CD8-positive, alpha-beta memory T cell (primary cell): ENCODE data around the gene GSTM1. TPM values are rescaled to one million over a fixed set of nuclear protein-coding genes. Genes with fewer than 3 reads are reported as not detected.
A peak's percentile ranks its signal among the peaks of the same experiment; 100 is the strongest.
"Not testable (repeated sequence)": the region's sequence is repeated elsewhere in the genome, so short reads cannot be mapped to it uniquely, and the experiment has no call there.

ENCODE experiments used
- CTCF ChIA-PET: fragments of 350-600 bp; sonication (Branson Sonifier 250); formaldehyde crosslinking; loops from one replicate; lab custom pipeline; 2021; ENCODE audit warnings: antibody characterized with exemption; lab: Charles Lee
- POLR2A ChIA-PET: fragments of 350-600 bp; sonication (Branson Sonifier 250); formaldehyde crosslinking; loops from one replicate; lab custom pipeline; 2021; ENCODE audit warnings: antibody characterized with exemption; lab: Charles Lee
- DNase-seq, 5 donors: peaks; one replicate each; pipeline versions ENCODE4 v3.0.0 to v3.0.0-alpha.2; 2020 to 2022; ENCODE audit warnings: mixed read lengths in 1 of 5
- H3K27ac ChIP-seq: one replicate; pipeline ENCODE4 v1.7.0; 2013; ENCODE audit warnings: low read depth, mild to moderate bottlenecking, low read length, moderate library complexity
- H3K27me3 ChIP-seq: 2 replicates; pipeline ENCODE4 v1.7.0; 2013; ENCODE audit warnings: low read length, mild to moderate bottlenecking; ENCODE audit not compliant: insufficient read depth, poor library complexity, severe bottlenecking
- H3K36me3 ChIP-seq: 2 replicates; pipeline ENCODE4 v1.7.0; 2013; ENCODE audit warnings: mild to moderate bottlenecking, low read length, moderate library complexity; ENCODE audit not compliant: insufficient read depth
- H3K4me1 ChIP-seq: 2 replicates; pipeline ENCODE4 v1.7.0; 2013; ENCODE audit warnings: mild to moderate bottlenecking, low read length, moderate library complexity; ENCODE audit not compliant: insufficient read depth
- H3K4me3 ChIP-seq: 2 replicates; pipeline ENCODE4 v1.7.0; 2013; ENCODE audit warnings: mild to moderate bottlenecking, low read length
- H3K9me3 ChIP-seq: 2 replicates; pipeline ENCODE4 v1.7.0; 2013; ENCODE audit warnings: mild to moderate bottlenecking, low read length
- H3K27ac Mint-ChIP-seq, 8 donors: one replicate each; pipeline ENCODE4 v1.8.0; 2020 to 2021; ENCODE audit warnings: mixed read lengths in 8 of 8, mild to moderate bottlenecking in 6 of 8, inconsistent platforms in 3 of 8, moderate library complexity in 3 of 8
- H3K27me3 Mint-ChIP-seq, 2 donors: one replicate each; pipeline ENCODE4 v1.8.0; 2020 to 2021; ENCODE audit warnings: mixed read lengths in 2 of 2, mild to moderate bottlenecking in 1 of 2, moderate library complexity in 1 of 2
- H3K36me3 Mint-ChIP-seq, 3 donors: one replicate each; pipeline ENCODE4 v1.8.0; 2020 to 2021; ENCODE audit warnings: mixed read lengths in 3 of 3, inconsistent platforms in 1 of 3, mild to moderate bottlenecking in 1 of 3
- H3K4me1 Mint-ChIP-seq, 3 donors: one replicate each; pipeline ENCODE4 v1.8.0; 2020 to 2021; ENCODE audit warnings: mixed read lengths in 3 of 3, inconsistent platforms in 1 of 3, mild to moderate bottlenecking in 1 of 3
- H3K4me3 Mint-ChIP-seq, 7 donors: one replicate each; pipeline ENCODE4 v1.8.0; 2020 to 2021; ENCODE audit warnings: mixed read lengths in 7 of 7, mild to moderate bottlenecking in 6 of 7, moderate library complexity in 4 of 7, inconsistent platforms in 2 of 7
- H3K9me3 Mint-ChIP-seq, 5 donors: one replicate each; pipeline ENCODE4 v1.8.0; 2020 to 2022; ENCODE audit warnings: mixed read lengths in 5 of 5, mild to moderate bottlenecking in 3 of 5, moderate library complexity in 2 of 5, inconsistent platforms in 1 of 5
- polyA plus RNA-seq: library from polyadenylated mRNA; unstranded; fragments of 300-500 nt; fragmentation: Illumina TruSeq; gene quantifications from one replicate; pipeline ENCODE4 v1.2.3, GENCODE V29; 2021
- total RNA-seq, 2 experiments: library from RNA; stranded (reverse); gene quantifications; one replicate each; pipeline ENCODE4 v1.2.3, GENCODE V29; 2021

GSTM1 gene
- total and polyA plus RNA-seq, 3 experiments from 2014 or later: not detected

DNA sequence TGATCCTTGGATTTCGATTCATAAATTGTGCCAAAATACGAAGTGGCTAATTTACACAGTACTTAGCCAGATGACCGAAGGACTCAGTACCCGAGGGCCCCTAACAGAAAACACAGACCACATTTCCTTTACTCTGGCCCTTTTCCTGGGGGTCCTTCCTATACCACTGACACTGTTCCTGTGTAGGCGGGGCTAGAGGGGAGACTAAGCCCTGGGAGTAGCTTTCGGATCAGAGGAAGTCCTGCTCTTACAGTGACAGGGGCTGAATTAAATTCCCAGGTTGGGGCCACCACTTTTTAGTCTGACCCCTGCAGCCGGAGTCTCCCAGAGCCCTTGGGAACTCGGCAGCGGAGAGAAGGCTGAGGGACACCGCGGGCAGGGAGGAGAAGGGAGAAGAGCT lies 508 bp upstream of the GSTM1 start:
- H3K4me3 ChIP-seq: peak overlapping the region; percentile 37
- H3K4me1 ChIP-seq, H3K27ac ChIP-seq, H3K9me3 Mint-ChIP-seq, H3K27me3 Mint-ChIP-seq, CTCF ChIA-PET, H3K36me3 ChIP-seq, H3K27me3 ChIP-seq, DNase-seq, H3K9me3 ChIP-seq, POLR2A ChIA-PET, H3K36me3 Mint-ChIP-seq: not testable (repeated sequence)
- H3K27ac Mint-ChIP-seq: peak overlapping the region in 5 of 8 donors; percentile 41 to 95 (median 85)
- peaks cover 0 to 12% (median 0%) of the 10 kb centered on the region in 3 donors for H3K4me1 Mint-ChIP-seq
- H3K4me3 Mint-ChIP-seq: peak overlapping the region in 4 of 7 donors; percentile 85 to 94 (median 89)

DNA sequence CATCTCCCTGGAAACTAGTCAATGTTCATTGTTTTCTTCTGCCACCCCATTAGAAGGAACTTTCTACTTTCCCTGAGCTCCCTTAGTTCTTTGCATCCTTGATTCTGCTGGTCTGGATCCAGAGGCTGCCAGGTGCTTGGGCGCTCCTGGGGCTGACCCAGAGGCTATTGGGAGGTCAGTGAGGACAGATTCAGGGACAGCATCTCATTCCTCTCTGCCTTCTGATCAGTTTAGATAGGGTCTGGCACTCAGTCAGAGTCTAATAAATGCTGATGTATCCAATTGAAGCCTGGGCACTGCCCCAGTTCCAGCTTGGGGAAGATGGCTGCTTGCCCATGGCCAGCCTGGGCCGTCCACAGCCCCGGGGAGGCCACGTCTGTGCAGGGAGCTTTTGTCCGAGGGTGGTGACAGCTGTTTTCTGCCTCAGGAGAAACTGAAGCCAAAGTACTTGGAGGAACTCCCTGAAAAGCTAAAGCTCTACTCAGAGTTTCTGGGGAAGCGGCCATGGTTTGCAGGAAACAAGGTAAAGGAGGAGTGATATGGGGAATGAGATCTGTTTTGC lies 2.3 kb downstream of the GSTM1 start:
- peak overlapping the region in 3 of 7 donors; percentile 15 to 89 (median 41) for H3K4me3 Mint-ChIP-seq
- CTCF ChIA-PET: no interaction called here
- DNase-seq: no peak
- Histone ChIP-seq H3K27me3 (no peaks in the 10 kb centered on the region), H3K4me1 (no peaks in the 10 kb centered on the region), H3K36me3 (no peaks in the 10 kb centered on the region), H3K4me3 (no peak overlapping the region), H3K27ac (no peak overlapping the region), H3K9me3 (no peaks in the 10 kb centered on the region)
- peaks cover 0 to under 1% (median 0%) of the 10 kb centered on the region in 5 donors for H3K9me3 Mint-ChIP-seq
- H3K4me1 Mint-ChIP-seq: peaks cover 0 to 12% (median 0%) of the 10 kb centered on the region in 3 donors
- H3K36me3 Mint-ChIP-seq: peaks cover 0 to 6% (median 0%) of the 10 kb centered on the region in 3 donors
- peaks cover 0 to 2% of the 10 kb centered on the region in 2 donors for H3K27me3 Mint-ChIP-seq
- H3K27ac Mint-ChIP-seq: no peak overlapping the region
- POLR2A ChIA-PET: no interaction called here

DNA sequence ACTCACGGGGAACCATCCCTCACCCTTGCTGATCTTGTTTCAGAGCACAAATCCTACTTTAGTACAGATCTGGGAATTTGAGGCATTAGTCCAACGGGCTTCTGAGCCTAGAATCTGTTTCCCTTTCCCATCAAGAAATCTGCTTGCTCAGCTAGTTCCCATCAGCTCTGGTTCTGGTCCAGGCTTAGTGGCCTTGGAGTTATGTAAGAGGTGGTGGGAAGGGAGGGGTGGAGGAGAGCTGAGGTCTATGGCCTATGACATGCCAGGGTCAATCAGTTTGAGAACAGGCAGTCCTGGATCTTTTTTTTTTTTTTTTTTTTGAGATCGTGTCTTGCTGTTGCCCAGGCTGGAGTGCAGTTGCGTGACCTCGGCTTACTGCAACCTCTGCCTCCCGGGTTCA lies 4.1 kb downstream of the GSTM1 start:
- no peak overlapping the region for H3K4me3 ChIP-seq
- ChIA-PET POLR2A (no interaction called here), CTCF (no interaction called here)
- H3K4me1 ChIP-seq: no peaks in the 10 kb centered on the region
- H3K9me3 ChIP-seq: no peaks in the 10 kb centered on the region
- no peaks in the 10 kb centered on the region for H3K36me3 ChIP-seq
- H3K4me1 Mint-ChIP-seq: peaks cover 0 to 12% (median 0%) of the 10 kb centered on the region in 3 donors
- no peaks in the 10 kb centered on the region for H3K9me3 Mint-ChIP-seq
- no peak overlapping the region for H3K27ac ChIP-seq
- H3K27ac Mint-ChIP-seq: no peak overlapping the region
- H3K4me3 Mint-ChIP-seq: no peak overlapping the region
- peaks cover 0 to 2% of the 10 kb centered on the region in 2 donors for H3K27me3 Mint-ChIP-seq
- DNase-seq: no peak
- peaks cover 0 to 6% (median 0%) of the 10 kb centered on the region in 3 donors for H3K36me3 Mint-ChIP-seq
- no peaks in the 10 kb centered on the region for H3K27me3 ChIP-seq

DNA sequence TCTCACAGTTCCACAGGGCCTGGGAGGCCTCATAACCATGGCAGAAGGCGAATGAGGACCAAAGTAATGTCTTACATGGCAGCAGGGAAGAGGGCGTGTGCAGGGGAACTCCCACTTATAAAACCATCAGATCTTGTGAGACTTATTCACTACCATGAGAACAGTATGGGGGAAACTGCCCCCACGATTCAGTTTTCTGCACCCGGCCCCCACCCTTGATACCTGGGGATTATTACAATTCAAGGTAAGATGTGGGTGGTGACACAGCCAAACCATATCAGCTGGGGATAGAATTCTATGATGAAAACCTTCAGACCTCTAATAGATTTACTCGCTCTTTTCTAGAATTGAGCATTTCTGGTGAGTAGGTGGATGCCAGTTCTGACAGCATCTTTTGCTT lies 6.8 kb downstream of the GSTM1 start:
- H3K4me3 ChIP-seq, H3K27me3 Mint-ChIP-seq, H3K4me1 ChIP-seq, CTCF ChIA-PET, H3K27me3 ChIP-seq, H3K36me3 Mint-ChIP-seq, H3K9me3 ChIP-seq, H3K27ac Mint-ChIP-seq, H3K9me3 Mint-ChIP-seq, POLR2A ChIA-PET, H3K4me1 Mint-ChIP-seq, H3K4me3 Mint-ChIP-seq, DNase-seq, H3K36me3 ChIP-seq, H3K27ac ChIP-seq: not testable (repeated sequence)

DNA sequence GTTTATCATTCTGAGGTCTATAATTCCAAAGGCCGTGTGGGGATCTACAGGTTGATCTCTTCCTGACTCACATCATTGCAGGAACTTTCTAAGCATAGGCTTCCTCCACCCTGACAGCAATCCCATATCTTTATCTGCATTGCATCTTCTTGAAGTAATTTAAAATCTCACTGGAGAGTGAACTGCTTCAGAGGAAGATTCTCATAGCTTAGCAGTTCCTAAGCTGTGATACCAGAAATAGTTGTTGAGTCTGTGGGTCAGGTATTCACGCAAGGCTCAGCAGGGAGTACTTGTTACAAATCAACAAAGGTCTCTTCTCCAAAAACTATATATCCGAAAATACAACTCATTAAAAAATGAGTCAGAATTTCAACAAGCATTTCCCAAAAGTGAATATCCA lies 7.5 kb downstream of the GSTM1 start:
- H3K27me3 Mint-ChIP-seq, H3K4me1 Mint-ChIP-seq, H3K9me3 ChIP-seq, H3K9me3 Mint-ChIP-seq, CTCF ChIA-PET, H3K4me1 ChIP-seq, DNase-seq, H3K4me3 ChIP-seq, POLR2A ChIA-PET, H3K36me3 Mint-ChIP-seq, H3K27me3 ChIP-seq, H3K36me3 ChIP-seq, H3K27ac Mint-ChIP-seq, H3K4me3 Mint-ChIP-seq, H3K27ac ChIP-seq: not testable (repeated sequence)

DNA sequence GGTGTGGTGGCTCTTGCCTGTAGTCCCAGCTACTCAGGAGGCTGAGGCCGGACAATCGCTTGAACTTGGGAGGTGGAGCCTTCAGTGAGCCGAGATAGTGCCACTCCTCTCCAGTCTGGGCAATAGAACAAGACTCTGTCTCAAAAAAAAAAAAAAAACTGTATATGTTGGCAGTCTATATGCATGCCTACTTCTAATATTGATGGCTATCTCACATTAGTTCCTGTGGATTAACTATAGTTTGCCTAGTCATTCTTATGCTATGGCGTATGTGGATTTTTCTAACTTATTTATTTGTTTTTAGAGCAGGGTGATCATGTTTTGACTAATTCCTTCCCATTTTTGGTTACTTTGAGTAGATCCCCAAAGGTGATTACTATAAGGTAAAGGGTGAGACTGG lies 9.4 kb downstream of the GSTM1 start:
- H3K4me1 Mint-ChIP-seq: no peaks in the 10 kb centered on the region
- H3K27me3 Mint-ChIP-seq: no peaks in the 10 kb centered on the region
- no peaks in the 10 kb centered on the region for H3K9me3 Mint-ChIP-seq
- no peak overlapping the region for H3K27ac Mint-ChIP-seq
- no peaks in the 10 kb centered on the region for H3K36me3 ChIP-seq
- no peaks in the 10 kb centered on the region for H3K9me3 ChIP-seq
- H3K27me3 ChIP-seq: no peaks in the 10 kb centered on the region
- no peak overlapping the region for H3K27ac ChIP-seq
- no peak for DNase-seq
- ChIA-PET POLR2A (no interaction called here), CTCF (no interaction called here)
- H3K36me3 Mint-ChIP-seq: no peaks in the 10 kb centered on the region
- H3K4me3 Mint-ChIP-seq: no peak overlapping the region
- H3K4me1 ChIP-seq: no peaks in the 10 kb centered on the region
- no peak overlapping the region for H3K4me3 ChIP-seq

DNA sequence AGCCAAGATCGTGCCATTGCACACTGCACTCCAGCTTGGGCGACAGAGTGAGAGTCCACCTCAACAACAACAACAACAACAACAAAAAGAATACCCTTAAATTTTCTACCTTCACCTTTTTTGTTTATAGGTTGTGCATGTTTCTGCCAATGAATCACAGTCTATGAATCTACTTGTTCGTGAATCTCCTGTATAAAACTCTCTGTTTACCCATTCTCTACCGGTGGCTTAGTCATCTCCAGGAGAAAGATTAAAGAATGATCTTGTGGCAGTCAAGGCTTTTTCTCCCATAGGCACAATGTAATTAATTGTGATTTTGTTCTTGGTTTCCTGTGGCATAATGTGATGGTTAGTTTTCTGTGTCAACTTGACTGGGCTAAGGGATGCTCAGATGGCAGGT lies 10.2 kb downstream of the GSTM1 start:
- H3K9me3 Mint-ChIP-seq, H3K27me3 Mint-ChIP-seq, H3K27ac Mint-ChIP-seq, POLR2A ChIA-PET, H3K4me1 Mint-ChIP-seq, CTCF ChIA-PET, H3K4me3 ChIP-seq, H3K36me3 Mint-ChIP-seq, H3K27ac ChIP-seq, H3K4me1 ChIP-seq, H3K9me3 ChIP-seq, H3K27me3 ChIP-seq, H3K4me3 Mint-ChIP-seq, H3K36me3 ChIP-seq, DNase-seq: not testable (repeated sequence)

DNA sequence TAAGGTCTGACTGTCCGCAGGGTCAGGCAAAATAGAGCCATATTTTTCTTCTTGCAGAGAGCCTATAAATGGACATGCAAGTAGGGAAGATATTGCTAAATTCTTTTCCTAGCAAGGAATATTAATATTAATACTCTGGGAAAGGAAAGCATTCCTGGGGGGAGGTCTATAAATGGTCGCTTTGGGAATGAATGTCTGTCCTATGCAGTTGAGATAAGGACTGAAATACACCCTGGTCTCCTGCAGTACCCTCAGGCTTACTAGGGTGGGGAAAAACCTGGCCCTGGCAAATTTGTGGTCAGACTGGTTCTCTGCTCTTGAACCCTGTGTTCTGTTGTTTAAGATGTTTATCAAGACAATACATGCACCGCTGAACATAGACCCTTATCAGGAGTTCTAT lies 15.3 kb downstream of the GSTM1 start:
- CTCF ChIA-PET: not testable (repeated sequence)

More for the DNA sequence above, 15.3 kb downstream of the GSTM1 start:
- H3K4me3 ChIP-seq, H3K4me1 Mint-ChIP-seq, H3K36me3 Mint-ChIP-seq, H3K4me3 Mint-ChIP-seq, POLR2A ChIA-PET, H3K4me1 ChIP-seq, H3K9me3 ChIP-seq, H3K27me3 ChIP-seq, H3K27ac Mint-ChIP-seq, DNase-seq, H3K27ac ChIP-seq, H3K36me3 ChIP-seq: not testable (repeated sequence)
- peaks cover 0 to 18% (median 8%) of the 10 kb centered on the region in 5 donors for H3K9me3 Mint-ChIP-seq
- peaks cover 10 to 27% of the 10 kb centered on the region in 2 donors for H3K27me3 Mint-ChIP-seq
